ENCODE data around the gene TCF12. TPM values are rescaled to one million over a fixed set of nuclear protein-coding genes. Genes with fewer than 3 reads are reported as not detected.

The TCF12 gene
- total RNA-seq, result 72.4 and 88.3 TPM in 2 replicates

GRCh38 chr15:56918046-56918938 is at the start of gene TCF12:
Gene TCF12, plus strand, starts transcription at chr15:56918644. Its CDS starts 1,270 bp downstream, at chr15:56919914.

Other genes with a start within 250 kb of the TCF12 start
- gene ZNF280D, start 185.1 kb upstream of the TCF12 start, total RNA-seq, result 27.9 and 31.2 TPM in 2 replicates